GM12878 (cell line): Measurements from ENCODE around the gene CCR5. TPM values are rescaled to one million over a fixed set of nuclear protein-coding genes. Genes with fewer than 3 reads are reported as not detected.

Experiments
- BRCA1 ChIP-seq: IDR thresholded peaks from 2 replicates; pipeline ENCODE4 v1.6.1; 2011; ENCODE audit warnings: low read depth, low read length, improper control_type of control experiment
- CBFB ChIP-seq: IDR thresholded peaks from 2 replicates; pipeline ENCODE4 v1.6.1; 2016; ENCODE audit warnings: antibody characterized with exemption, low read depth
- CEBPB ChIP-seq, 2 experiments: fragments of 150-350 bp in 1 of 2; IDR thresholded peaks; 2 replicates each; pipeline ENCODE4 v1.6.1; 2012 to 2014; ENCODE audit warnings: low read depth in 2 of 2, low read length in 2 of 2, borderline replicate concordance in 1 of 2, inconsistent platforms in 1 of 2
- EED ChIP-seq: sonication (generic); IDR thresholded peaks from 2 replicates; pipeline ENCODE4 v1.6.1; 2016; ENCODE audit warnings: antibody characterized with exemption, low read depth
- GABPA ChIP-seq: IDR thresholded peaks from 2 replicates; pipeline ENCODE4 v1.6.1; 2014; ENCODE audit warnings: antibody characterized with exemption, low read depth, mild to moderate bottlenecking, inconsistent platforms
- JUNB ChIP-seq: IDR thresholded peaks from 2 replicates; pipeline ENCODE4 v1.6.1; 2016; ENCODE audit warnings: antibody characterized with exemption, mild to moderate bottlenecking
- MEF2A ChIP-seq: IDR thresholded peaks from 2 replicates; pipeline ENCODE4 v1.6.1; 2011; ENCODE audit warnings: low read depth, mild to moderate bottlenecking, low read length, moderate library complexity; ENCODE audit not compliant: insufficient read depth
- MLLT1 ChIP-seq: fragments of 450-650 bp; IDR thresholded peaks from 2 replicates; pipeline ENCODE4 v1.6.1; 2016; ENCODE audit warnings: mild to moderate bottlenecking
- NFXL1 ChIP-seq: fragments of 450-650 bp; IDR thresholded peaks from 2 replicates; pipeline ENCODE4 v1.6.1; 2017; ENCODE audit warnings: antibody characterized with exemption, mild to moderate bottlenecking, borderline replicate concordance
- NRF1 ChIP-seq: conservative IDR thresholded peaks from 2 replicates; pipeline ENCODE4 v1.6.1; 2011; ENCODE audit warnings: mild to moderate bottlenecking, low read depth, low read length, improper control_type of control experiment
- POLR2AphosphoS5 ChIP-seq: IDR thresholded peaks from 2 replicates; pipeline ENCODE4 v1.6.1; 2011; ENCODE audit warnings: mild to moderate bottlenecking, low read length, inconsistent platforms
- RAD51 ChIP-seq: fragments of 450-650 bp; IDR thresholded peaks from 2 replicates; pipeline ENCODE4 v1.6.1; 2016; ENCODE audit warnings: moderate library complexity, mild to moderate bottlenecking, inconsistent platforms
- RELA ChIP-seq: fragments of 450-650 bp; IDR thresholded peaks from 2 replicates; pipeline ENCODE4 v1.8.0; 2014; ENCODE audit warnings: borderline replicate concordance; ENCODE audit not compliant: partially characterized antibody
- RFX5 ChIP-seq: IDR thresholded peaks from 2 replicates; pipeline ENCODE4 v1.6.1; 2011; ENCODE audit warnings: low read depth, low read length, improper control_type of control experiment
- SIN3A ChIP-seq: IDR thresholded peaks from 2 replicates; pipeline ENCODE4 v1.6.1; 2012; ENCODE audit warnings: low read depth, low read length, improper control_type of control experiment
- SKIL ChIP-seq: fragments of 450-650 bp; IDR thresholded peaks from 2 replicates; pipeline ENCODE4 v1.6.1; 2017; ENCODE audit warnings: mild to moderate bottlenecking, low read depth, inconsistent platforms; ENCODE audit not compliant: poor library complexity, severe bottlenecking
- SMC3 ChIP-seq: IDR thresholded peaks from 2 replicates; pipeline ENCODE4 v1.6.1; 2011; ENCODE audit warnings: low read length, improper control_type of control experiment, borderline replicate concordance
- SP1 ChIP-seq: IDR thresholded peaks from one replicate; pipeline ENCODE4 v1.6.1; 2011; ENCODE audit warnings: low read depth, low read length
- TCF3 ChIP-seq: IDR thresholded peaks from 2 replicates; pipeline ENCODE4 v1.6.1; 2012; ENCODE audit warnings: low read depth, mild to moderate bottlenecking, low read length, borderline replicate concordance; ENCODE audit not compliant: insufficient read depth
- YY1 ChIP-seq: IDR thresholded peaks from 2 replicates; pipeline ENCODE4 v1.6.1; 2011; ENCODE audit warnings: low read depth, mild to moderate bottlenecking, low read length
- ZNF207 ChIP-seq: fragments of 450-650 bp; IDR thresholded peaks from 2 replicates; pipeline ENCODE4 v1.6.1; 2014; ENCODE audit warnings: antibody characterized with exemption, mild to moderate bottlenecking, borderline replicate concordance
- ZNF274 ChIP-seq: IDR thresholded peaks from one replicate; pipeline ENCODE4 v1.8.0; 2011; ENCODE audit not compliant: insufficient read length, insufficient read depth
- ZSCAN29 ChIP-seq: fragments of 450-650 bp; IDR thresholded peaks from 2 replicates; pipeline ENCODE4 v1.6.1; 2017; ENCODE audit warnings: mild to moderate bottlenecking, moderate library complexity
- polyA plus RNA-seq, 11 experiments: library from polyadenylated mRNA; depleted of rRNA in 4 of 11; unstranded in 6 of 11; stranded (reverse) in 5 of 11; fragments of >200 nt; fragmentation: Nextera tagmentation in 4 of 11; fragmentation: Illumina TruSeq in 1 of 11; extraction: Ambion mirVana in 4 of 11; extraction: Trizol in 1 of 11; gene quantifications; 1 replicate in 1 of 11; 2 replicates in 10 of 11; pipeline versions ENCODE4 v1.2.1 to v1.2.3, GENCODE V29; 2011 to 2016; ENCODE audit warnings: inconsistent platforms in 2 of 11, missing spikeins in 2 of 11, low read depth in 1 of 11
- total RNA-seq, 4 experiments: library from RNA; depleted of rRNA in 3 of 4; stranded (reverse); fragments of >200 nt in 3 of 4; fragmentation: Illumina TruSeq in 1 of 4; extraction: Trizol in 1 of 4; gene quantifications; 2 replicates each; pipeline versions ENCODE4 v1.2.1 to v1.2.3, GENCODE V29; 2013 to 2021
- TF ChIP-seq, protein P1 (sequence below): fragments of 450-650 bp; IDR thresholded peaks from 2 replicates; pipeline ENCODE4 v1.6.1; 2017; ENCODE audit warnings: antibody characterized with exemption, mild to moderate bottlenecking, moderate library complexity
- TF ChIP-seq, protein P2 (sequence below): fragments of 450-650 bp; IDR thresholded peaks from 2 replicates; pipeline ENCODE4 v1.6.1; 2017; ENCODE audit warnings: low read depth, mild to moderate bottlenecking, moderate library complexity

Gene CCR5
- total and polyA plus RNA-seq, 10 of the 15 experiments (the other 5 are each of a cell fraction or from before 2014, with no cell fraction given), result 0.17 to 1.6 (median 0.82) TPM; not detected in 1

DNA sequence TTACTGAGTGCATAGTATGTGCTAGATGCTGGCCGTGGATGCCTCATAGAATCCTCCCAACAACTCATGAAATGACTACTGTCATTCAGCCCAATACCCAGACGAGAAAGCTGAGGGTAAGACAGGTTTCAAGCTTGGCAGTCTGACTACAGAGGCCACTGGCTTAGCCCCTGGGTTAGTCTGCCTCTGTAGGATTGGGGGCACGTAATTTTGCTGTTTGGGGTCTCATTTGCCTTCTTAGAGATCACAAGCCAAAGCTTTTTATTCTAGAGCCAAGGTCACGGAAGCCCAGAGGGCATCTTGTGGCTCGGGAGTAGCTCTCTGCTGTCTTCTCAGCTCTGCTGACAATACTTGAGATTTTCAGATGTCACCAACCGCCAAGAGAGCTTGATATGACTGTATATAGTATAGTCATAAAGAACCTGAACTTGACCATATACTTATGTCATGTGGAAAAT lies 1.0 kb upstream of the CCR5 start (continued):
- TF ChIP-seq RFX5, result no peak
- TF ChIP-seq EED, result peak; percentile 79
- no peak for TF ChIP-seq BRCA1
- TF ChIP-seq NRF1, result no peak
- no peak for TF ChIP-seq SP1
- no peak for TF ChIP-seq POLR2AphosphoS5
- no peak for TF ChIP-seq TCF3
- peak; percentile 60; the same call in 1 of the 2 replicates for TF ChIP-seq CBFB
- no peak for TF ChIP-seq ZNF207
- no peak for TF ChIP-seq SIN3A
- TF ChIP-seq, protein P1, sequence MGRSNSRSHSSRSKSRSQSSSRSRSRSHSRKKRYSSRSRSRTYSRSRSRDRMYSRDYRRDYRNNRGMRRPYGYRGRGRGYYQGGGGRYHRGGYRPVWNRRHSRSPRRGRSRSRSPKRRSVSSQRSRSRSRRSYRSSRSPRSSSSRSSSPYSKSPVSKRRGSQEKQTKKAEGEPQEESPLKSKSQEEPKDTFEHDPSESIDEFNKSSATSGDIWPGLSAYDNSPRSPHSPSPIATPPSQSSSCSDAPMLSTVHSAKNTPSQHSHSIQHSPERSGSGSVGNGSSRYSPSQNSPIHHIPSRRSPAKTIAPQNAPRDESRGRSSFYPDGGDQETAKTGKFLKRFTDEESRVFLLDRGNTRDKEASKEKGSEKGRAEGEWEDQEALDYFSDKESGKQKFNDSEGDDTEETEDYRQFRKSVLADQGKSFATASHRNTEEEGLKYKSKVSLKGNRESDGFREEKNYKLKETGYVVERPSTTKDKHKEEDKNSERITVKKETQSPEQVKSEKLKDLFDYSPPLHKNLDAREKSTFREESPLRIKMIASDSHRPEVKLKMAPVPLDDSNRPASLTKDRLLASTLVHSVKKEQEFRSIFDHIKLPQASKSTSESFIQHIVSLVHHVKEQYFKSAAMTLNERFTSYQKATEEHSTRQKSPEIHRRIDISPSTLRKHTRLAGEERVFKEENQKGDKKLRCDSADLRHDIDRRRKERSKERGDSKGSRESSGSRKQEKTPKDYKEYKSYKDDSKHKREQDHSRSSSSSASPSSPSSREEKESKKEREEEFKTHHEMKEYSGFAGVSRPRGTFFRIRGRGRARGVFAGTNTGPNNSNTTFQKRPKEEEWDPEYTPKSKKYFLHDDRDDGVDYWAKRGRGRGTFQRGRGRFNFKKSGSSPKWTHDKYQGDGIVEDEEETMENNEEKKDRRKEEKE, result no peak
- TF ChIP-seq MLLT1, result no peak
- TF ChIP-seq GABPA, result no peak
- TF ChIP-seq ZSCAN29, result no peak
- TF ChIP-seq YY1, result no peak
- TF ChIP-seq ZNF274, result no peak
- no peak for TF ChIP-seq MEF2A
- TF ChIP-seq NFXL1, result no peak
- no peak for TF ChIP-seq RELA
- TF ChIP-seq RAD51, result no peak
- peak; percentile 95 for TF ChIP-seq JUNB
- TF ChIP-seq CEBPB (IDR thresholded peaks at IDR 0.05; ENCODE audit: borderline replicate concordance in 1 of 2, low read depth in 2 of 2, low read length in 2 of 2), result no peak
- TF ChIP-seq, protein P2, sequence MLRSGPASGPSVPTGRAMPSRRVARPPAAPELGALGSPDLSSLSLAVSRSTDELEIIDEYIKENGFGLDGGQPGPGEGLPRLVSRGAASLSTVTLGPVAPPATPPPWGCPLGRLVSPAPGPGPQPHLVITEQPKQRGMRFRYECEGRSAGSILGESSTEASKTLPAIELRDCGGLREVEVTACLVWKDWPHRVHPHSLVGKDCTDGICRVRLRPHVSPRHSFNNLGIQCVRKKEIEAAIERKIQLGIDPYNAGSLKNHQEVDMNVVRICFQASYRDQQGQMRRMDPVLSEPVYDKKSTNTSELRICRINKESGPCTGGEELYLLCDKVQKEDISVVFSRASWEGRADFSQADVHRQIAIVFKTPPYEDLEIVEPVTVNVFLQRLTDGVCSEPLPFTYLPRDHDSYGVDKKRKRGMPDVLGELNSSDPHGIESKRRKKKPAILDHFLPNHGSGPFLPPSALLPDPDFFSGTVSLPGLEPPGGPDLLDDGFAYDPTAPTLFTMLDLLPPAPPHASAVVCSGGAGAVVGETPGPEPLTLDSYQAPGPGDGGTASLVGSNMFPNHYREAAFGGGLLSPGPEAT, result 0 out of 2 replicates have a peak, but pooled peaks have one; percentile 21
- TF ChIP-seq SKIL, result peak; percentile 23
- no peak for TF ChIP-seq SMC3
